HEK293 (cell line): Measurements from ENCODE around the gene DDX23.

ENCODE experiments used
- BCL11A ChIP-seq: fragments of 450-650 bp; formaldehyde crosslinking; IDR thresholded peaks from 2 replicates; pipeline ENCODE4 v1.5.1; 2016; ENCODE audit warnings: low read depth, missing biosample characterization, missing genetic modification characterization
- GLIS2 ChIP-seq: fragments of 450-650 bp; formaldehyde crosslinking; IDR thresholded peaks from 2 replicates; pipeline ENCODE4 v1.5.1; 2016; ENCODE audit warnings: missing biosample characterization, missing genetic modification characterization
- SP3 ChIP-seq: fragments of 450-650 bp; formaldehyde crosslinking; IDR thresholded peaks from 2 replicates; pipeline ENCODE4 v1.5.1; 2016; ENCODE audit warnings: missing biosample characterization, missing genetic modification characterization
- ZBTB8A ChIP-seq: fragments of 450-650 bp; formaldehyde crosslinking; IDR thresholded peaks from 2 replicates; pipeline ENCODE4 v1.5.1; 2016; ENCODE audit warnings: missing biosample characterization, missing genetic modification characterization
- ZFHX2 ChIP-seq: fragments of 450-650 bp; formaldehyde crosslinking; conservative IDR thresholded peaks from 2 replicates; pipeline ENCODE4 v1.5.1; 2016; ENCODE audit warnings: missing biosample characterization, missing genetic modification characterization
- ZFP37 ChIP-seq: fragments of 450-650 bp; formaldehyde crosslinking; IDR thresholded peaks from 2 replicates; pipeline ENCODE4 v1.5.1; 2016; ENCODE audit warnings: missing biosample characterization, missing genetic modification characterization
- ZNF121 ChIP-seq: fragments of 450-650 bp; formaldehyde crosslinking; IDR thresholded peaks from 2 replicates; pipeline ENCODE4 v1.5.1; 2016; ENCODE audit warnings: missing biosample characterization, missing genetic modification characterization
- ZNF133 ChIP-seq: fragments of 450-650 bp; formaldehyde crosslinking; IDR thresholded peaks from 2 replicates; pipeline ENCODE4 v1.5.1; 2016; ENCODE audit warnings: missing biosample characterization, missing genetic modification characterization
- ZNF157 ChIP-seq: fragments of 450-650 bp; formaldehyde crosslinking; IDR thresholded peaks from 2 replicates; pipeline ENCODE4 v1.5.1; 2016; ENCODE audit warnings: missing biosample characterization, missing genetic modification characterization
- ZNF302 ChIP-seq: fragments of 450-650 bp; formaldehyde crosslinking; IDR thresholded peaks from 2 replicates; pipeline ENCODE4 v1.5.1; 2016; ENCODE audit warnings: missing biosample characterization, missing genetic modification characterization, low read depth
- ZNF335 ChIP-seq: fragments of 450-650 bp; formaldehyde crosslinking; conservative IDR thresholded peaks from 2 replicates; pipeline ENCODE4 v1.5.1; 2016; ENCODE audit warnings: missing biosample characterization, missing genetic modification characterization
- ZNF404 ChIP-seq: fragments of 450-650 bp; formaldehyde crosslinking; IDR thresholded peaks from 2 replicates; pipeline ENCODE4 v1.5.1; 2017; ENCODE audit warnings: missing biosample characterization, missing genetic modification characterization
- ZNF423 ChIP-seq: fragments of 450-650 bp; formaldehyde crosslinking; IDR thresholded peaks from 2 replicates; pipeline ENCODE4 v1.5.1; 2016; ENCODE audit warnings: missing biosample characterization, missing genetic modification characterization
- ZNF514 ChIP-seq: fragments of 450-650 bp; formaldehyde crosslinking; IDR thresholded peaks from 2 replicates; pipeline ENCODE4 v1.5.1; 2016; ENCODE audit warnings: missing biosample characterization, missing genetic modification characterization
- ZNF530 ChIP-seq: fragments of 450-650 bp; formaldehyde crosslinking; IDR thresholded peaks from 2 replicates; pipeline ENCODE4 v1.5.1; 2016; ENCODE audit warnings: low read depth, missing biosample characterization, missing genetic modification characterization
- ZNF548 ChIP-seq: fragments of 450-650 bp; formaldehyde crosslinking; IDR thresholded peaks from 2 replicates; pipeline ENCODE4 v1.5.1; 2016; ENCODE audit warnings: missing biosample characterization, missing genetic modification characterization
- ZNF585B ChIP-seq: fragments of 450-650 bp; formaldehyde crosslinking; IDR thresholded peaks from 2 replicates; pipeline ENCODE4 v1.5.1; 2016; ENCODE audit warnings: missing biosample characterization, missing genetic modification characterization
- ZNF610 ChIP-seq: fragments of 450-650 bp; formaldehyde crosslinking; IDR thresholded peaks from 2 replicates; pipeline ENCODE4 v1.5.1; 2016; ENCODE audit warnings: missing biosample characterization, missing genetic modification characterization, borderline replicate concordance
- ZNF626 ChIP-seq: fragments of 450-650 bp; sonication (Bioruptor Pico); formaldehyde crosslinking; IDR thresholded peaks from 2 replicates; pipeline ENCODE4 v1.5.1; 2018; ENCODE audit warnings: missing biosample characterization, missing genetic modification characterization, inconsistent platforms
- ZNF701 ChIP-seq: fragments of 450-650 bp; formaldehyde crosslinking; IDR thresholded peaks from 2 replicates; pipeline ENCODE4 v1.5.1; 2016; ENCODE audit warnings: missing biosample characterization, missing genetic modification characterization
- ZNF837 ChIP-seq: fragments of 450-650 bp; formaldehyde crosslinking; IDR thresholded peaks from 2 replicates; pipeline ENCODE4 v1.5.1; 2016; ENCODE audit warnings: missing biosample characterization, missing genetic modification characterization
- ZSCAN30 ChIP-seq: fragments of 450-650 bp; IDR thresholded peaks from 2 replicates; pipeline ENCODE4 v1.5.1; 2018; ENCODE audit warnings: missing biosample characterization, mild to moderate bottlenecking, missing genetic modification characterization, moderate library complexity
- TF ChIP-seq, protein P1 (sequence below): fragments of 450-650 bp; formaldehyde crosslinking; IDR thresholded peaks from 2 replicates; pipeline ENCODE4 v1.5.1; 2016; ENCODE audit warnings: missing biosample characterization, missing genetic modification characterization
- TF ChIP-seq, protein P2 (sequence below): fragments of 450-650 bp; formaldehyde crosslinking; IDR thresholded peaks from 2 replicates; pipeline ENCODE4 v1.5.1; 2017; ENCODE audit warnings: missing biosample characterization, missing genetic modification characterization
- TF ChIP-seq, protein P3 (sequence below): fragments of 450-650 bp; formaldehyde crosslinking; IDR thresholded peaks from 2 replicates; pipeline ENCODE4 v1.5.1; 2016; ENCODE audit warnings: missing biosample characterization, missing genetic modification characterization
- TF ChIP-seq, protein P4 (sequence below): fragments of 450-650 bp; formaldehyde crosslinking; IDR thresholded peaks from 2 replicates; pipeline ENCODE4 v1.5.1; 2016; ENCODE audit warnings: missing biosample characterization, missing genetic modification characterization
- TF ChIP-seq, protein P5 (sequence below): fragments of 450-650 bp; formaldehyde crosslinking; IDR thresholded peaks from 2 replicates; pipeline ENCODE4 v1.5.1; 2016; ENCODE audit warnings: missing biosample characterization, missing genetic modification characterization
- TF ChIP-seq, protein P6 (sequence below): fragments of 450-650 bp; formaldehyde crosslinking; IDR thresholded peaks from 2 replicates; pipeline ENCODE4 v1.5.1; 2016; ENCODE audit warnings: missing biosample characterization, missing genetic modification characterization
- TF ChIP-seq, protein P7 (sequence below): fragments of 450-650 bp; formaldehyde crosslinking; IDR thresholded peaks from 2 replicates; pipeline ENCODE4 v1.5.1; 2016; ENCODE audit warnings: missing biosample characterization, missing genetic modification characterization

DDX23 gene

DNA sequence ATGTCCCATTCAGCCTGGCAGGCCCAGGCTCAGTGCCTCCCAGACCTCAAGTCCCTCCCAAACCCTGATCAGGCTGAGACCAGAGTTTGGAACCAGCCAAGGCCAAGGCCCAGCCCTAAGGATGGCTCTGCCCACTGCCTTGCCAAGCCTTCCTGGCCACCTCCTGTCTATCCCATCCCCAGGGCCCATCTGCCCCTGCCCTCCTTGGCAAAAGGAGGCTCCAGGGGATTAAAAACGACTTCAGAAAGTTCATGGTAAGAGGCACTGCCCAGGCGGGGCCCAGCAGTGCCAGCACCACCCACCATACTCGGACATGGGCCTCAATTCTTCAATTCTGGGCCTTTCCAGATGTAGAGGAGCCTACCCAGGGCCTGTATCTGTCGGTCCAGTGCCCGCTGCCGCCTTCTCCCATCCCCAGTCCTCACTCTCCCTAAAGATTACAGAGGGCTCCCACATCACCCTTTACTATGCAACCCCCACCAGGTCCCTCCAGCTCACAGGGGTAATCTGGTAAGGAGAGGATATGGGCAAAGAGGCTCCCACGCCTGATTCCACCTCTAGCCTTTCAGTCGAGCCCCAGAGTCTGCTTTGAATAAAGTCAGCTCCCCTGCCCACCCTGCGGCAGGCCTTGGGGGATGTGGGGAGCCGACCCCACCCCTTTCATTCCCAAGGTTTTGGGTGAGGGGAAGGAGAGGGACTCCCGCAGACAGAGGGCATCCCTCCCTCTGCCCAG, 64.0 kb downstream of the DDX23 start (continued):
- TF ChIP-seq ZFP37 (no peak), ZFHX2 (tag by site-specific recombination) (no peak), ZNF302 (tag by site-specific recombination) (no peak), ZNF121 (tag by site-specific recombination) (no peak), ZNF157 (tag by site-specific recombination) (no peak), ZNF404 (tag by site-specific recombination) (no peak), ZNF548 (tag by site-specific recombination) (no peak), ZNF423 (tag by site-specific recombination) (no peak), ZNF530 (tag by site-specific recombination) (no peak), ZSCAN30 (no peak), ZNF610 (no peak), ZNF701 (tag by site-specific recombination) (no peak), ZNF133 (no peak), ZNF837 (no peak), GLIS2 (tag by site-specific recombination) (peak; percentile 41; the same call in 1 of the 2 replicates), ZNF585B (no peak), SP3 (peak; percentile 28; the same call in 1 of the 2 replicates), ZNF626 (tag by site-specific recombination) (no peak), ZBTB8A (tag by site-specific recombination) (peak; percentile 16; the same call in 1 of the 2 replicates), ZNF335 (tag by site-specific recombination) (peak; percentile 53), ZNF514 (tag by site-specific recombination) (no peak), BCL11A (tag by site-specific recombination) (no peak)
- TF ChIP-seq, protein P1, sequence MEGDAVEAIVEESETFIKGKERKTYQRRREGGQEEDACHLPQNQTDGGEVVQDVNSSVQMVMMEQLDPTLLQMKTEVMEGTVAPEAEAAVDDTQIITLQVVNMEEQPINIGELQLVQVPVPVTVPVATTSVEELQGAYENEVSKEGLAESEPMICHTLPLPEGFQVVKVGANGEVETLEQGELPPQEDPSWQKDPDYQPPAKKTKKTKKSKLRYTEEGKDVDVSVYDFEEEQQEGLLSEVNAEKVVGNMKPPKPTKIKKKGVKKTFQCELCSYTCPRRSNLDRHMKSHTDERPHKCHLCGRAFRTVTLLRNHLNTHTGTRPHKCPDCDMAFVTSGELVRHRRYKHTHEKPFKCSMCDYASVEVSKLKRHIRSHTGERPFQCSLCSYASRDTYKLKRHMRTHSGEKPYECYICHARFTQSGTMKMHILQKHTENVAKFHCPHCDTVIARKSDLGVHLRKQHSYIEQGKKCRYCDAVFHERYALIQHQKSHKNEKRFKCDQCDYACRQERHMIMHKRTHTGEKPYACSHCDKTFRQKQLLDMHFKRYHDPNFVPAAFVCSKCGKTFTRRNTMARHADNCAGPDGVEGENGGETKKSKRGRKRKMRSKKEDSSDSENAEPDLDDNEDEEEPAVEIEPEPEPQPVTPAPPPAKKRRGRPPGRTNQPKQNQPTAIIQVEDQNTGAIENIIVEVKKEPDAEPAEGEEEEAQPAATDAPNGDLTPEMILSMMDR = no peak
- TF ChIP-seq, protein P2, sequence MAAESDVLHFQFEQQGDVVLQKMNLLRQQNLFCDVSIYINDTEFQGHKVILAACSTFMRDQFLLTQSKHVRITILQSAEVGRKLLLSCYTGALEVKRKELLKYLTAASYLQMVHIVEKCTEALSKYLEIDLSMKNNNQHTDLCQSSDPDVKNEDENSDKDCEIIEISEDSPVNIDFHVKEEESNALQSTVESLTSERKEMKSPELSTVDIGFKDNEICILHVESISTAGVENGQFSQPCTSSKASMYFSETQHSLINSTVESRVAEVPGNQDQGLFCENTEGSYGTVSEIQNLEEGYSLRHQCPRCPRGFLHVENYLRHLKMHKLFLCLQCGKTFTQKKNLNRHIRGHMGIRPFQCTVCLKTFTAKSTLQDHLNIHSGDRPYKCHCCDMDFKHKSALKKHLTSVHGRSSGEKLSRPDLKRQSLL (tag by site-specific recombination) = no peak
- TF ChIP-seq, protein P3, sequence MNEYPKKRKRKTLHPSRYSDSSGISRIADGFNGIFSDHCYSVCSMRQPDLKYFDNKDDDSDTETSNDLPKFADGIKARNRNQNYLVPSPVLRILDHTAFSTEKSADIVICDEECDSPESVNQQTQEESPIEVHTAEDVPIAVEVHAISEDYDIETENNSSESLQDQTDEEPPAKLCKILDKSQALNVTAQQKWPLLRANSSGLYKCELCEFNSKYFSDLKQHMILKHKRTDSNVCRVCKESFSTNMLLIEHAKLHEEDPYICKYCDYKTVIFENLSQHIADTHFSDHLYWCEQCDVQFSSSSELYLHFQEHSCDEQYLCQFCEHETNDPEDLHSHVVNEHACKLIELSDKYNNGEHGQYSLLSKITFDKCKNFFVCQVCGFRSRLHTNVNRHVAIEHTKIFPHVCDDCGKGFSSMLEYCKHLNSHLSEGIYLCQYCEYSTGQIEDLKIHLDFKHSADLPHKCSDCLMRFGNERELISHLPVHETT (tag by site-specific recombination) = no peak
- TF ChIP-seq, protein P4, sequence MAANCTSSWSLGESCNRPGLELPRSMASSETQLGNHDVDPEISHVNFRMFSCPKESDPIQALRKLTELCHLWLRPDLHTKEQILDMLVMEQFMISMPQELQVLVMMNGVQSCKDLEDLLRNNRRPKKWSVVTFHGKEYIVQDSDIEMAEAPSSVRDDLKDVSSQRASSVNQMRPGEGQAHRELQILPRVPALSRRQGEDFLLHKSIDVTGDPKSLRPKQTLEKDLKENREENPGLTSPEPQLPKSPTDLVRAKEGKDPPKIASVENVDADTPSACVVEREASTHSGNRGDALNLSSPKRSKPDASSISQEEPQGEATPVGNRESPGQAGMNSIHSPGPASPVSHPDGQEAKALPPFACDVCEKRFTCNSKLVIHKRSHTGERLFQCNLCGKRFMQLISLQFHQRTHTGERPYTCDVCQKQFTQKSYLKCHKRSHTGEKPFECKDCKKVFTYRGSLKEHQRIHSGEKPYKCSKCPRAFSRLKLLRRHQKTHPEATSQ = no peak
- TF ChIP-seq, protein P5, sequence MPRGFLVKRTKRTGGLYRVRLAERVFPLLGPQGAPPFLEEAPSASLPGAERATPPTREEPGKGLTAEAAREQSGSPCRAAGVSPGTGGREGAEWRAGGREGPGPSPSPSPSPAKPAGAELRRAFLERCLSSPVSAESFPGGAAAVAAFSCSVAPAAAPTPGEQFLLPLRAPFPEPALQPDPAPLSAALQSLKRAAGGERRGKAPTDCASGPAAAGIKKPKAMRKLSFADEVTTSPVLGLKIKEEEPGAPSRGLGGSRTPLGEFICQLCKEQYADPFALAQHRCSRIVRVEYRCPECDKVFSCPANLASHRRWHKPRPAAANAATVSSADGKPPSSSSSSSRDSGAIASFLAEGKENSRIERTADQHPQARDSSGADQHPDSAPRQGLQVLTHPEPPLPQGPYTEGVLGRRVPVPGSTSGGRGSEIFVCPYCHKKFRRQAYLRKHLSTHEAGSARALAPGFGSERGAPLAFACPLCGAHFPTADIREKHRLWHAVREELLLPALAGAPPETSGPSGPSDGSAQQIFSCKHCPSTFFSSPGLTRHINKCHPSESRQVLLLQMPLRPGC (tag by site-specific recombination) = no peak
- TF ChIP-seq, protein P6, sequence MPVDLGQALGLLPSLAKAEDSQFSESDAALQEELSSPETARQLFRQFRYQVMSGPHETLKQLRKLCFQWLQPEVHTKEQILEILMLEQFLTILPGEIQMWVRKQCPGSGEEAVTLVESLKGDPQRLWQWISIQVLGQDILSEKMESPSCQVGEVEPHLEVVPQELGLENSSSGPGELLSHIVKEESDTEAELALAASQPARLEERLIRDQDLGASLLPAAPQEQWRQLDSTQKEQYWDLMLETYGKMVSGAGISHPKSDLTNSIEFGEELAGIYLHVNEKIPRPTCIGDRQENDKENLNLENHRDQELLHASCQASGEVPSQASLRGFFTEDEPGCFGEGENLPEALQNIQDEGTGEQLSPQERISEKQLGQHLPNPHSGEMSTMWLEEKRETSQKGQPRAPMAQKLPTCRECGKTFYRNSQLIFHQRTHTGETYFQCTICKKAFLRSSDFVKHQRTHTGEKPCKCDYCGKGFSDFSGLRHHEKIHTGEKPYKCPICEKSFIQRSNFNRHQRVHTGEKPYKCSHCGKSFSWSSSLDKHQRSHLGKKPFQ (tag by site-specific recombination) = no peak
- TF ChIP-seq, protein P7, sequence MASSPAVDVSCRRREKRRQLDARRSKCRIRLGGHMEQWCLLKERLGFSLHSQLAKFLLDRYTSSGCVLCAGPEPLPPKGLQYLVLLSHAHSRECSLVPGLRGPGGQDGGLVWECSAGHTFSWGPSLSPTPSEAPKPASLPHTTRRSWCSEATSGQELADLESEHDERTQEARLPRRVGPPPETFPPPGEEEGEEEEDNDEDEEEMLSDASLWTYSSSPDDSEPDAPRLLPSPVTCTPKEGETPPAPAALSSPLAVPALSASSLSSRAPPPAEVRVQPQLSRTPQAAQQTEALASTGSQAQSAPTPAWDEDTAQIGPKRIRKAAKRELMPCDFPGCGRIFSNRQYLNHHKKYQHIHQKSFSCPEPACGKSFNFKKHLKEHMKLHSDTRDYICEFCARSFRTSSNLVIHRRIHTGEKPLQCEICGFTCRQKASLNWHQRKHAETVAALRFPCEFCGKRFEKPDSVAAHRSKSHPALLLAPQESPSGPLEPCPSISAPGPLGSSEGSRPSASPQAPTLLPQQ (tag by site-specific recombination) = peak; percentile 87
